Esophagus squamous epithelium (tissue), 5 donors: ENCODE results near the gene NFX1. TPM values are rescaled to one million over a fixed set of nuclear protein-coding genes. Genes with fewer than 3 reads are reported as not detected.

ENCODE experiments used
- DNase-seq: peaks from one replicate; lab custom pipeline; 2025; lab: John Stamatoyannopoulos, UW
- H3K27ac ChIP-seq, 4 donors: fragments of 200-600 bp; sonication (generic); one replicate each; pipeline ENCODE4 v1.5.1; 2016 to 2019; ENCODE audit warnings: mild to moderate bottlenecking in 1 of 4
- H3K27me3 ChIP-seq, 4 donors: fragments of 200-600 bp; sonication (generic); 1 replicate in 3 of 4; 2 replicates in 1 of 4; pipeline versions ENCODE4 v1.5.1 to v1.6.0; 2017 to 2021; ENCODE audit warnings: antibody characterized with exemption in 1 of 4
- H3K36me3 ChIP-seq, 3 donors: fragments of 200-600 bp; sonication (generic); one replicate each; pipeline ENCODE4 v1.5.1; 2016 to 2019
- H3K4me1 ChIP-seq, 3 donors: fragments of 200-600 bp; sonication (generic); one replicate each; pipeline ENCODE4 v1.5.1; 2017 to 2019
- H3K4me3 ChIP-seq, 4 donors: fragments of 200-600 bp; sonication (generic); 1 replicate in 3 of 4; 2 replicates in 1 of 4; pipeline ENCODE4 v1.5.1; 2016 to 2019; ENCODE audit warnings: mild to moderate bottlenecking in 2 of 4, moderate library complexity in 1 of 4
- H3K9me3 ChIP-seq, 3 donors: fragments of 200-600 bp; sonication (generic); one replicate each; pipeline ENCODE4 v1.5.1; 2016 to 2019
- POLR2A ChIP-seq, 4 donors: fragments of 450-650 bp; IDR thresholded peaks; one replicate each; pipeline ENCODE4 v1.6.1; 2017; ENCODE audit warnings: antibody characterized with exemption in 4 of 4, mild to moderate bottlenecking in 4 of 4, moderate library complexity in 3 of 4
- WGBS, 2 donors: methylation state at CpG; one replicate each; pipeline ENCODE4 v1.1.5; 2018; 5-methylcytosine and 5-hydroxymethylcytosine counted together
- intact Hi-C: fragments of 100-400 bp; cut with DNase I; formaldehyde crosslinking; loops from one replicate; pipeline ENCODE4 v1.15.0; 2022
- total RNA-seq, 4 donors: library from RNA; depleted of rRNA; stranded (reverse); fragments of >200 nt; gene quantifications; one replicate each; pipeline ENCODE4 v1.1.0, GENCODE V29; 2016
- TF ChIP-seq, protein P1 (sequence below), 6 experiments: fragments of 450-650 bp in 4 of 6; fragments of 200-600 bp in 2 of 6; sonication (generic) in 2 of 6; IDR thresholded peaks; one replicate each; pipeline ENCODE4 v1.5.1; 2016 to 2019; ENCODE audit warnings: antibody characterized with exemption in 6 of 6, mild to moderate bottlenecking in 4 of 6, moderate library complexity in 4 of 6
- donor health status: DM: yes; HTN: yes; CAD: no.

NFX1 gene
- total RNA-seq, 4 donors from 2014 or later: 19.7 to 47.7 (median 27.2) TPM

DNA sequence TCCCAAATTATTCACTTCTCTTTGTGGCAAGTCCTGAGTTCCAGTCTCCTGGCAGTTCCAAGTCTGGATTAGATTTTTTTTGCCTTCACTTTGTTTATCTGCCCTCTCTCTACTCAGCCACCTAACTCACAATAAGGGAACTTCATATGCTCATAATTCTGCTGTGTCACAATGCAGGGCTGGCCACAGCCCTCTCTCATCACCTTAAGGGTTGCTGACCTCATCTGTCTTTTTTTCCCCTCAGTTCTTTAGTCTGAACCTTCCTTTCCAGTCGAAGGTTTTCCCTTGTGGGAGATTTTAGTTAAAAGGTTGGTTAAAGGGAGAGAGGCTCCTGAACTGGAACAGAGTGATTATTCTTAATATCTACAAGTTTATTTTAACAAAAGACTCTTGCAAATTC lies 29.9 kb upstream of the NFX1 start:
- no peak overlapping the region for H3K27ac ChIP-seq
- no peaks in the 10 kb centered on the region for H3K27me3 ChIP-seq
- H3K36me3 ChIP-seq: peaks cover 31 to 76% (median 44%) of the 10 kb centered on the region in 3 donors
- 86 to 100% methylated on average over 1 of the region's 1 CpG for WGBS, 2 donors
- H3K4me1 ChIP-seq: peaks cover 6 to 24% (median 11%) of the 10 kb centered on the region in 3 donors
- intact Hi-C loops: no loop called here
- TF ChIP-seq, protein P1, sequence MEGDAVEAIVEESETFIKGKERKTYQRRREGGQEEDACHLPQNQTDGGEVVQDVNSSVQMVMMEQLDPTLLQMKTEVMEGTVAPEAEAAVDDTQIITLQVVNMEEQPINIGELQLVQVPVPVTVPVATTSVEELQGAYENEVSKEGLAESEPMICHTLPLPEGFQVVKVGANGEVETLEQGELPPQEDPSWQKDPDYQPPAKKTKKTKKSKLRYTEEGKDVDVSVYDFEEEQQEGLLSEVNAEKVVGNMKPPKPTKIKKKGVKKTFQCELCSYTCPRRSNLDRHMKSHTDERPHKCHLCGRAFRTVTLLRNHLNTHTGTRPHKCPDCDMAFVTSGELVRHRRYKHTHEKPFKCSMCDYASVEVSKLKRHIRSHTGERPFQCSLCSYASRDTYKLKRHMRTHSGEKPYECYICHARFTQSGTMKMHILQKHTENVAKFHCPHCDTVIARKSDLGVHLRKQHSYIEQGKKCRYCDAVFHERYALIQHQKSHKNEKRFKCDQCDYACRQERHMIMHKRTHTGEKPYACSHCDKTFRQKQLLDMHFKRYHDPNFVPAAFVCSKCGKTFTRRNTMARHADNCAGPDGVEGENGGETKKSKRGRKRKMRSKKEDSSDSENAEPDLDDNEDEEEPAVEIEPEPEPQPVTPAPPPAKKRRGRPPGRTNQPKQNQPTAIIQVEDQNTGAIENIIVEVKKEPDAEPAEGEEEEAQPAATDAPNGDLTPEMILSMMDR (IDR thresholded peaks at IDR 0.05): no peak
- TF ChIP-seq POLR2A (IDR thresholded peaks at IDR 0.05): no peak
- no peak overlapping the region for H3K4me3 ChIP-seq
- H3K9me3 ChIP-seq: no peaks in the 10 kb centered on the region
- DNase-seq: no peak

DNA sequence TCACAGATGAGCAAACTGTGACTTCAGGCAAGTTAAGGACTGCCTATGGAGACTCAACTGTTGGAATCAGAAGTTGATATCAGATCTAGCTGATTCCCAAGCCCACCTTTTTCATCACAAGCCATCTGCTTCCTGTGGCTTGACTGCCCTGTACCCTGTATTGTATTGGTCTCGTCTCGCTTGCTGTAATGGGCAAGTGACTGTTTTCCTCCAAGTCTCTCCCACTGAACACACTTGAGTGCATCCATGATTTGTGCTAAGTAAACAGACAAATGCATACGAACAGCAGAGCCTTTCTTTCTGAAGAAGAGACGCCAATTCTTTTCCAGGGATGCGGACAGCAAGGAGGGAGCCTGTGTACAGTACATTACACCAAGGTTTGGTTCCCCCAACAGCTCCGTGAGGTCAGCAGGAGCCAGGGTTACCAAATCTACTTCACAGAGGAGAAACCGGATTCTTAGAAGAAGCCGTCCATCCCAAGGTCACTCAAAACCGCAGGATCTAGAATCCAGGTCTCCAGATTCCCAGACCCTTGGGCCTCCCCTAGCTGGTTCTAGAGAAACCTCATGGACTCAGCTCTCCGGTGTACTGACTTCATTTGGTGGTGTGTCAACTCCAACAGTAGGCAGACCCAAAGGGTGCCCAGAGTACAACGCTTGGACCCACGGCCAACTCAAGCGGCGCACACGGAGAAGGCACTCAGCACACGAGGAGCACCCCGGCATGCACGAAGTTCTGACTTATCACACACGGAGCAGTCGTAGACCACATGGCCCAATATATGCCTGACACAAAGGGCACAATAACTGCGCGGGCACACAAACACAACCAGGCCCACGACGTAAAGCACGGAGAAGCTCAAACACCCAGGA lies 26.9 kb upstream of the NFX1 start:
- peaks cover 20 to 70% (median 24%) of the 10 kb centered on the region in 3 donors for H3K36me3 ChIP-seq
- intact Hi-C loops: no loop called here
- H3K27me3 ChIP-seq: no peaks in the 10 kb centered on the region
- no peak for DNase-seq
- TF ChIP-seq, protein P1 (IDR thresholded peaks at IDR 0.05): no peak
- TF ChIP-seq POLR2A (IDR thresholded peaks at IDR 0.05): no peak
- WGBS, 2 donors: 0 to 3% methylated on average over 6 to 10 of the region's 25 CpGs
- H3K4me1 ChIP-seq: peaks cover 12 to 48% (median 28%) of the 10 kb centered on the region in 3 donors
- no peaks in the 10 kb centered on the region for H3K9me3 ChIP-seq
- peak overlapping the region; percentile 67 to 98 (median 80) for H3K4me3 ChIP-seq
- peak overlapping the region; percentile 94 to 99 (median 96) for H3K27ac ChIP-seq

DNA sequence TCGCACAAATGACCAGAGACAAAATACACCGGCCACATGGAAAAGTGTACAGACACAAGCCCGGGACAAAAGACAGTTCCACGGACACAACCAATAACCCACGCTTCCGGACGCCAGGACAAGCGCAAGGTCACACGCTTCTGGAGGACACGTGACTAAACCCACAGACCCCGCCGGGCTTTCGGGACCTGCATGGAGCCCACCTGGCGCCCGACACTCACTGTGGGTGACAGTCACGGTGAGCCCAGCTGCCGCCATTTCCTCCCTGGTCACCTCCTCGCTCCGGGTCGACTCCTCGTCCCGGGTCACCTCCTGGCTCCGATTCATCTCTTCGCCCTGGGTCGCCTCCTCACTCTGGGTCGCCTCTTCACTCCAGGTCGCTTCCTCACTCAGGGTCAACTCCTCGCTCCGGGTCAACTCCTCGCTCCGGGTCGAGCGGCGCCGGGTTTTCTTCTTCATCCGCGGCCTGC lies 26.3 kb upstream of the NFX1 start:
- Histone ChIP-seq H3K4me3 (peak overlapping the region; percentile 67 to 98 (median 80)), H3K27ac (peak overlapping the region; percentile 94 to 99 (median 96)), H3K9me3 (no peaks in the 10 kb centered on the region), H3K27me3 (no peaks in the 10 kb centered on the region), H3K4me1 (peaks cover 12 to 48% (median 28%) of the 10 kb centered on the region in 3 donors), H3K36me3 (peaks cover 20 to 70% (median 20%) of the 10 kb centered on the region in 3 donors)
- intact Hi-C loops: no loop called here
- WGBS, 2 donors: 0 to 1% methylated on average over 22 to 32 of the region's 37 CpGs
- no peak for TF ChIP-seq POLR2A (IDR thresholded peaks at IDR 0.05)
- TF ChIP-seq, protein P1 (IDR thresholded peaks at IDR 0.05): no peak
- peak; percentile 49 for DNase-seq

DNA sequence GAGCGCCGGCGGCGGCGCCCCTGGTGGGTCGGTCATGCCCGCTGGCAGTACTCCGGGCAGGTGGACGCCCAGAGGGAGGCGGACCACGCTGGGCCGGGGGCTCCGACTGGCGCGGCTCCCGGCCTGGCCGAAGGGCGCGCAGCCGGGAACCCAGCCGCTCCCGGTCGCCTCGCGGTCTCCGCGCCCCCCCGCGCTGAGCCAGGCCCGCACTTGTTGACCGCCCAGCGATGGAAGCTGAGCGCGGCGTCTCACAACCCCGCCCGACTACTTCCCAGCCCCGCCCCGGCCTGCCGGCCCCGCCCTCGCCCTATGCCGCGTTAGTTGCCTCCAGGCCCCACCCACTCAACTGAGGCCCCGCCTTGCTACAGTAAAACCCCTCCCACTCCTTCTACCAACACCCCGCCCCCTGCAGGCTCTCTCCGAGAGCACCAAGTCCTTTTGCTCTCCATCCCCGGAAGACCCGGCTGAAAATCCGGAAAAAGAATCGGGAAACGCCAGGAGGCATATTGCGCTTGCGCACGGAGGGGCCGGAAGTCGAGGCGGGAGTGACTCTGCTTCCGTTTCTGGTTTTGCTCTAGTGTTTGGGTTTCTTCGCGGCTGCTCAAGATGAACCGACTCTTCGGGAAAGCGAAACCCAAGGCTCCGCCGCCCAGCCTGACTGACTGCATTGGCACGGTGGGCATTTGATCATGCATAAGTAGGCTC lies 25.7 kb upstream of the NFX1 start, which contains the start of the genes BAG1 and CHMP5:
TSS of gene BAG1 (minus strand) at position 236 of the 705 bp plus-strand sequence.
TSS of gene CHMP5 (plus strand) at position 577 of the 705 bp plus-strand sequence. CDS start at position 607, 30 bp downstream.
- Histone ChIP-seq H3K4me3 (peak within 1 kb of the TSS; percentile 67 to 98 (median 80)), H3K36me3 (peaks cover 19 to 70% (median 20%) of the 10 kb centered on the region in 3 donors), H3K9me3 (no peaks in the 10 kb centered on the region), H3K27ac (peak within 1 kb of the TSS; percentile 94 to 99 (median 96)), H3K4me1 (peaks cover 12 to 48% (median 28%) of the 10 kb centered on the region in 3 donors), H3K27me3 (no peaks in the 10 kb centered on the region)
- intact Hi-C loops: no loop called here
- TF ChIP-seq POLR2A (IDR thresholded peaks at IDR 0.05): peak in 3 of 4 donors; percentile 80 to 93 (median 91)
- TF ChIP-seq, protein P1 (IDR thresholded peaks at IDR 0.05): peak in 5 of 6 experiments; percentile 35 to 73 (median 47)
- DNase-seq: peak; percentile 98
- 0% methylated on average over 4 to 27 of the region's 67 CpGs for WGBS, 2 donors
